A673 (cell line): ENCODE data around the gene GSDME.

ENCODE experiments used
- CTCF ChIP-seq: fragments of 300-800, 200-600 bp; sonication (generic); conservative IDR thresholded peaks from 2 replicates; pipeline ENCODE4 v1.5.1; 2017; ENCODE audit warnings: low read depth, mild to moderate bottlenecking, antibody characterized with exemption, low read length, moderate library complexity, mixed read lengths
- EZH2 ChIP-seq: fragments of 200-600 bp; sonication (generic); IDR thresholded peaks from 2 replicates; pipeline ENCODE4 v1.6.1; 2017; ENCODE audit warnings: borderline replicate concordance, low read depth, mild to moderate bottlenecking, mixed read lengths, antibody characterized with exemption, low read length; ENCODE audit not compliant: poor library complexity, severe bottlenecking

- no peak for TF ChIP-seq CTCF
- no peak for TF ChIP-seq EZH2
Observed at GRCh38 chr7:24783698-24784097, 26.4 kb upstream of the GSDME start.
